Ectodermal cell (in vitro differentiated cells): ENCODE results near the gene LMX1B.

Experiments used
- H3K27ac ChIP-seq: 2 replicates; pipeline ENCODE4 v1.7.0; 2013; ENCODE audit warnings: mild to moderate bottlenecking, low read depth, low read length; ENCODE audit not compliant: insufficient read depth, poor library complexity, severe bottlenecking
- H3K27me3 ChIP-seq: 2 replicates; pipeline ENCODE4 v1.7.0; 2013; ENCODE audit warnings: mild to moderate bottlenecking, low read length; ENCODE audit not compliant: insufficient read depth, control insufficient read depth, poor library complexity, severe bottlenecking
- H3K36me3 ChIP-seq: one replicate; pipeline ENCODE4 v1.7.0; 2013; ENCODE audit warnings: low read length; ENCODE audit not compliant: control insufficient read depth, insufficient read depth
- H3K4me1 ChIP-seq: one replicate; pipeline ENCODE4 v1.7.0; 2013; ENCODE audit warnings: low read length; ENCODE audit not compliant: control insufficient read depth, insufficient read depth
- H3K4me3 ChIP-seq: 2 replicates; pipeline ENCODE4 v1.7.0; 2013; ENCODE audit warnings: low read depth, low read length, control low read depth; ENCODE audit not compliant: insufficient read depth
- H3K9me3 ChIP-seq: 2 replicates; pipeline ENCODE4 v1.7.0; 2013; ENCODE audit warnings: mild to moderate bottlenecking, low read length, moderate library complexity; ENCODE audit not compliant: control insufficient read depth
- WGBS, 2 experiments: methylation state at CpG; one replicate each; pipeline ENCODE4 v1.1.7; 2013; ENCODE audit warnings: missing lambda C conversion rate in 2 of 2; 5-methylcytosine and 5-hydroxymethylcytosine counted together

The LMX1B gene

DNA sequence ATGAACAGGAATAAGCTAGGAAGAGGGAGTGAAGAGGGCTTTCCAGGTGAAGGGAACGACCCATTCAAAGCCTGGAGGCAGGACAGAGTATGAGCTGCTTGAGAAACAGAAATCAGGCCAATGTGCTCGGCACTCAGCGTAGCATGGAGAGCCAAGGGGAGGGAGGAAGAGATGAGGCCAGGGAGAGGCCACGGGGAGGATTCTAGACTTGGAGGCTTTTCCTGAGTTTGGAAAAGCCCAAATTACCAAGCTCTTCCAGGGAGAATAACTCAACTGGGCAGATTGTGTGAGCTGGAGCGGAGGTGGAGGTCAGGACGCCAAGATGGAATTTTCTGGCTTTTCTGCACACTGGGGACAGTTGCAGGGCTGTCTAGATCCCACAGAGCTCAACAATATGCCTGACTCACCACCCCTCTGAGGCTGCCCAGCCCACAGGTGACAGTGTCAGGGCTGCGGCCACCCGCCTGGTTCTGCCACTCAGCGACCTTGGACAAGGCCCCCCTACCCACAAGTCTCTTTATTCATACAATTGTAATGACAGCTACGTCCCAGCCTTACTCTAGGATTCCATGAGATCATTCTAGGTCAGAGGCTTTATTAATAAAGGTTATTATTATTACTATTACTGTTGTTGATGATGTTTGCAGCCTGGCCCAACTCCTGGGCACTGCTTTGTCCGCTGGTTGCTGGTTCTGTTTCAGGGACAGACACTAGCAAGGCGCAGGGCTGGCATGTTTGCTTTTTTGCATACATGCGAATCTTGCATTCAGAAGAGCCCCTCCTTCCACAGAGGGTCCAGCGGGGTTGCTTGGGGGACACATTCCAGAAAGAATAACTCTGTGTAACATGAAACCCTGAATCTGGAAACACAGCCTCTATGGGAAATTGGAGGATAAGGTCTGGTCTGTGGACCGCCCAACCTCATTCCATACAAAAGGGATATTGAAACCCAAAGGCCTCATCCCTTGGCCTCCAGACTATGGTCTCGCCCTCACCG, 9.4 kb upstream of the LMX1B start:
- no peak overlapping the region for H3K27ac ChIP-seq
- H3K27me3 ChIP-seq, result peaks cover 30% of the 10 kb centered on the region
- H3K4me3 ChIP-seq, result no peak overlapping the region
- H3K36me3 ChIP-seq, result no peaks in the 10 kb centered on the region
- WGBS, 2 experiments, result 87 to 88% methylated on average over 17 of the region's 17 CpGs
- no peaks in the 10 kb centered on the region for H3K9me3 ChIP-seq
- H3K4me1 ChIP-seq, result no peaks in the 10 kb centered on the region

DNA sequence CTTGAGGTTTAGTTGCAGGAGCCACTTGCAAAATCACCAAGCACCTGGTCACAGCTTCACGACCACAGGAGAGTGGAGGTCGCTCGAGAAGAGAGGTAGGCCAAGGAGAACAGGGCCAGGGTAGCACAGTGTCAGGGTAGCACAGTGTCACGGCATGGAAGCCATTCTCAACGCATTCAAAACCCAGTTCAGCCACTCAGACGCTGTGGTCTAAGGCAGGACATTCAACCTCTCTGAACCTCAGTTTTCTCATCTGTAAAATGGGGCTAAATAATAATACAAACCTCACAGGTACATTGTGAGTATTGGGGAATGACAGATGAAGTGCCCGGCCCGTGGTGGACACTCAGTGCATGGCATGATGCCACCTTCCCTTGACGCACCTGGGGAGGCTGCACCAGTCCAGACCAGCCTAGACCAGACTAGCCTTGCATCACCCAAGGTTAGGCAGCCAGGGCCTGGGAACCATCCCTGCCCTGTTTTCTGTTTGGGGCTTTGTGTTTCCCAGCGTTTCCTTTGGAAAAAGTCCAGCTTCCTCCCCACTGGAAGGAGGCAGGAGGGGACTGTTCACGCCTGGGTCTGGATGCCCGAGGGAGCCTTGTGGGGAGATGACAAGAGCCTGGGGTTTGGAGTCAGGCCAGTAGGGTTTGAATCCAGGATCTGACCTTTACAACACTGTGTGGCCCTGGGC, 7.8 kb upstream of the LMX1B start:
- peaks cover 10% of the 10 kb centered on the region for H3K4me1 ChIP-seq
- WGBS, 2 experiments, result 91% methylated on average over 12 of the region's 12 CpGs
- H3K27me3 ChIP-seq, result peaks cover 46% of the 10 kb centered on the region
- H3K9me3 ChIP-seq, result no peaks in the 10 kb centered on the region
- no peak overlapping the region for H3K4me3 ChIP-seq
- no peak overlapping the region for H3K27ac ChIP-seq
- H3K36me3 ChIP-seq, result no peaks in the 10 kb centered on the region

DNA sequence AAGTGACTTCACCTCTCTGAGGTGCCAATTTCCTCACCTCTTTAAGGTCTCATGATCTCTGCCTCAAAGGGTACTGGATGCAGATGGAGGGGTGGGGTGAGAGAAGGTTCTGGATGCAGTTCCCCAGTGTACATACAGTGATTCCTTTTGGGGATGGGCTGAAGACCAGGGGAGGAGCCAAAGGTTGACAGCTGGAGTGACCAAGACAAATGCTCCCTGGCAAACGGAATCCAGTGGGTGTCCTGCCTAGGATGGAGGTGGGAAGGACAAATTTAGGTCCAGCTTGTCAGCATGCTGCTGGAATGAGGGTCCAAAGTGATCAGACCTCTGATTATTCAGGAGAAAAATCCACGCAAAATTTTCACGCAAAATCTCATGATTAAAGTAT, 7.3 kb upstream of the LMX1B start:
- H3K27ac ChIP-seq, result no peak overlapping the region
- no peaks in the 10 kb centered on the region for H3K9me3 ChIP-seq
- peaks cover 52% of the 10 kb centered on the region for H3K27me3 ChIP-seq
- no peak overlapping the region for H3K4me3 ChIP-seq
- WGBS, 2 experiments, result 79 to 81% methylated on average over 3 of the region's 3 CpGs
- H3K4me1 ChIP-seq, result peaks cover 10% of the 10 kb centered on the region
- no peaks in the 10 kb centered on the region for H3K36me3 ChIP-seq

DNA sequence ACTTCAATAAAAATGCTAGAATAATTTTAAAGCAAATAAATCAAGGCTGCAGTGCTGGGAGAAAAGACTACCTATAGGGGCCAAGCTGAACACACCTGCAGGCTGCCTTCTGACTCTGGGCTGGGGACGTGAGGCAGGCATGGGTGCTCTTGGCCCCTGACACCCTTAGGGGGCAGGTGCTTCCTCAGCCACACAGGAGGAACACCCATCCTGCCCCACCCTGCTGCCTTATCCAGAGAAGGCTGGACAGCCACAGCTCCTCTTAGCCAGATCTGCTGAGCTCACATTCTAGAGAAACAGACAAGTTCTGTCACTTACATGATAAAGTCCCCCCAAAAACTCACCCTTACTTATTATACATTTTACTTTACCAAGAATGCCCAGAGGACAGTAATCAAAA, 6.6 kb upstream of the LMX1B start:
- WGBS, 2 experiments, result 75 to 76% methylated on average over 1 of the region's 1 CpG
- Histone ChIP-seq H3K36me3 (no peaks in the 10 kb centered on the region), H3K27me3 (peaks cover 58% of the 10 kb centered on the region), H3K27ac (no peak overlapping the region), H3K4me1 (peaks cover 14% of the 10 kb centered on the region), H3K9me3 (no peaks in the 10 kb centered on the region), H3K4me3 (no peak overlapping the region)

DNA sequence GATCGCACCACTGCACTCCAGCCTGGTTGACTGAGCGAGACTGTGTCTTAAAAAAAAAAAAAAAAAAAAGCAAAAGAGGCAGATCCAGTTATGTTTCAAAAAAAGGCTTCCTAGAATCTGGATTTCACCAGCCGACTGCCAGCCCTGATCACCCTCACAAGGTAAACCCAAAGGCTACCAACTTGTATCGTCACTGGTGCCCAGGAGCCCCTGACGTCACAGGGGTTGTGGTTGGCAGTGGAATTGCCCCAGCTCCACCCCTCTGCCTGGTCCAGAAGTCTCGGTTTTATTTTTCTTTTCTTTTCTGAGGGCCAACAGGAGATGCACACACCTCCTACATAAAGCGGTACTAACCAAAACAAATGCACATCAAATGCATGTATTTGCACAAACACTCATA, 6.0 kb upstream of the LMX1B start:
- peaks cover 17% of the 10 kb centered on the region for H3K4me1 ChIP-seq
- no peak overlapping the region for H3K4me3 ChIP-seq
- 85 to 86% methylated on average over 7 of the region's 7 CpGs for WGBS, 2 experiments
- no peaks in the 10 kb centered on the region for H3K9me3 ChIP-seq
- no peak overlapping the region for H3K27ac ChIP-seq
- H3K36me3 ChIP-seq, result no peaks in the 10 kb centered on the region
- H3K27me3 ChIP-seq, result peaks cover 64% of the 10 kb centered on the region

DNA sequence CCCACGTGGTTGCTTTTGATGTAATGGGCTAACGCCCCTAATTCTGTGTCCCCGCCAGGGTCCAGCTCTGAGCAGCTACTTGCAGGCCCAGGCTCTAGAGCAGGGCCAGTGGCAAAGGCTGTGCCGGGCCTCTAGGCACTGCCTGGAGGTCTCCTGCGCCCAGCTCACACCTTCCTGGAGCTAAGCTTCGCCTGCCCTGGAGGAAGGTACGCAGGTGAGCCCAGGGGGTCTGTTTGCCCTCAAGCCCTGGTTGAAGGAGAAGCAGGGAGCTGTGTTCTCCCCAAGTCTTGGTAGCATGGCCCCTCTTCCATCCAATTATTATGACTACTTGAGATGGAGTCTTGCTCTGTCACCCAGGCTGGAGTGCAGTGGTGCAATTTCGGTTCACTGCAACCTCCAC, 5.2 kb upstream of the LMX1B start:
- 89 to 93% methylated on average over 8 of the region's 8 CpGs for WGBS, 2 experiments
- no peaks in the 10 kb centered on the region for H3K36me3 ChIP-seq
- H3K4me1 ChIP-seq, result peaks cover 17% of the 10 kb centered on the region
- H3K4me3 ChIP-seq, result no peak overlapping the region
- no peaks in the 10 kb centered on the region for H3K9me3 ChIP-seq
- H3K27me3 ChIP-seq, result peaks cover 72% of the 10 kb centered on the region
- no peak overlapping the region for H3K27ac ChIP-seq

DNA sequence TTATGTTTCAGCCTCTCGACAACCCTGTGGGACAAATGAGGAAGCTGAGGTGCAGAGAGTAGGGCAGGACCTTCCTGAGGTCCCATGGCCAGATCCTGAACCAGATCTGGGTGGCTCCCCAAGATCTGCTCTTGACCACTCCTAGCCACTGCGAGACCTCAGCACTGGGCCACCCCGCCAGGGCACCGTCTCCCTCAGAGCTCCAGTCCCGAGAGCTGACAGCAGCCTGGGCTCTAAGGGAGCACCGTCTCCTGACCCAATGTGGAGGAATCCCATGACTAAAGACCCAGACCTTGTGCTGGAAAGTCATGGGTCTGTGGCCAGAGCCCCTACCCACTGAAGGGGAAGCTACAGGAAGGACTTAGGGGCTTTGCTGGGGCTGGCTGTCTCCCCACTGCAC, 4.5 kb upstream of the LMX1B start:
- Histone ChIP-seq H3K36me3 (no peaks in the 10 kb centered on the region), H3K4me3 (no peak overlapping the region), H3K27ac (no peak overlapping the region), H3K27me3 (peaks cover 74% of the 10 kb centered on the region), H3K9me3 (no peaks in the 10 kb centered on the region), H3K4me1 (peaks cover 17% of the 10 kb centered on the region)
- 86 to 91% methylated on average over 6 of the region's 6 CpGs for WGBS, 2 experiments

DNA sequence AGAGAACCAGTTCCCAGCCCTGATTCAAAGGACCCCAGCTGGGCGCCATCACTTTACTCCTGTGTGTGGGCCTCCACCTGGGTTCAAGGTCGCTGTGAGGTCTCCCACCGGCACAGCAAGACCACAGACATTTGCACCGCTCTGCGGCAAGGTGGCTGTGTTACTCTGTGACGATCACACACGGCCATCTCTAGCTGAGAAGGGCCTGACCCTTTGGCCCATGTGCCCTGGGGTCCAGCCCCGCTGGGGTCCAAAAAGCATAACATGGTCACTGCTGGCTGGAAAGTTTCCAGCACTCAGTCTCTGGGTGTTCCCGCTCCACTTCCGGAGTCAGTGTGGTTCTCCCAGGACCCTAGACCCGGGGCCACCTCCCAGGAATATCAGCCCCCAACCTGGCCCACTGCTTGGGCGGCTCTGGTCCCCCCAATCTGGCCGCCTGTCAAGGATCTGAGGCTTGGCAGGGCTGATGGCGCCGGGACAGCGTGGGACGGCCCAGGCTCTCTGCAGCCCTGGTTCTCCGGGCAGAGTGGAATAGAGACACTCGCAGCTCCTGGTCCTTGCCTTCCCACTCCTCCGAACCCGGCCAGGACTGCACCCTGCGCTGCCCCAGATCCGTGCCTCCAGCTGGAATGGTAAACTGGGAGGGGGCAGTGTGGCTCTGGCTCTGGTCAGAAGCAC, 3.9 kb upstream of the LMX1B start:
- Histone ChIP-seq H3K27me3 (peaks cover 81% of the 10 kb centered on the region), H3K4me3 (no peak overlapping the region), H3K4me1 (peaks cover 17% of the 10 kb centered on the region), H3K9me3 (no peaks in the 10 kb centered on the region), H3K27ac (no peak overlapping the region), H3K36me3 (no peaks in the 10 kb centered on the region)
- WGBS, 2 experiments, result 34 to 37% methylated on average over 23 of the region's 23 CpGs

DNA sequence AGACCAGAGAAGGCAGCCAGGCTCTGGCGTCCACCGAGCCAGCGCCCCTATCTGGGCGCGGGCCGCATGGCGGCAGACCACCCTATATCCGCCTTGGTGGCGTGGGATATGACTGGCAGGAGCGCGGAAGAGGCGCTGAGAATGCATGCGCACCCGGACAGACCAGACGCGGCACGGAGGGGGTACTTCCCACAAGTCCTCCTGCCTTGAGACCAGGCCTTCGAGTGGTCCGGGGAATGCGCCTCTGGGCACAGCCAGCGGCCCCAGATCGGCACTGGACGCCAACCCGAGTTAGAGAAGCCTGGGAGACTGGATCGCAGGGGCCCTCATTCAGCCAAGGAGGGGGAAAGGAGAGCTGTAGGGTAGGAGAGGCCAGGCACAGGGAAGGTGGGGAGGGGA, 2.5 kb upstream of the LMX1B start:
- Histone ChIP-seq H3K4me3 (peak overlapping the region; percentile 55), H3K4me1 (peaks cover 25% of the 10 kb centered on the region), H3K27me3 (peaks cover 92% of the 10 kb centered on the region), H3K9me3 (no peaks in the 10 kb centered on the region), H3K36me3 (no peaks in the 10 kb centered on the region), H3K27ac (no peak overlapping the region)
- 4 to 5% methylated on average over 25 of the region's 25 CpGs for WGBS, 2 experiments
